GM19238 (cell line): ENCODE measurements around the gene YAP1.
"Not testable (repeated sequence)": the region's sequence is repeated elsewhere in the genome, so short reads cannot be mapped to it uniquely, and the experiment has no call there.

ENCODE experiments used
- DNase-seq: peaks from one replicate; pipeline ENCODE4 v3.0.0; 2011; ENCODE audit warnings: low spot score; ENCODE audit not compliant: insufficient read length

The YAP1 gene

GRCh38 chr11:102196816-102197215 is 86.6 kb downstream of the YAP1 start:
- DNase-seq, result no peak

GRCh38 chr11:102197670-102198139 is 87.5 kb downstream of the YAP1 start:
- DNase-seq, result no peak

GRCh38 chr11:102199673-102200072 is 89.4 kb downstream of the YAP1 start:
- no peak for DNase-seq

GRCh38 chr11:102200325-102200724 is 90.1 kb downstream of the YAP1 start:
- not testable (repeated sequence) for DNase-seq

- no peak for DNase-seq
These were observed 91.5 kb downstream of the YAP1 start for GRCh38 chr11:102201776-102202175.

GRCh38 chr11:102202972-102203371 is 92.7 kb downstream of the YAP1 start:
- no peak for DNase-seq

- DNase-seq, result no peak
These were observed 93.9 kb downstream of the YAP1 start for GRCh38 chr11:102204174-102204573.

GRCh38 chr11:102205805-102206204 is 95.6 kb downstream of the YAP1 start:
- no peak for DNase-seq

- no peak for DNase-seq
These were observed 98.6 kb downstream of the YAP1 start for GRCh38 chr11:102208835-102209234.

GRCh38 chr11:102214623-102215022 is 104.4 kb downstream of the YAP1 start:
- no peak for DNase-seq

GRCh38 chr11:102216433-102217075 is 106.3 kb downstream of the YAP1 start:
- no peak for DNase-seq

- DNase-seq, result no peak
These were observed 110.7 kb downstream of the YAP1 start for GRCh38 chr11:102220728-102221467.

- DNase-seq, result no peak
These were observed 113.6 kb downstream of the YAP1 start for GRCh38 chr11:102223859-102224258.

GRCh38 chr11:102225689-102226568 is 115.7 kb downstream of the YAP1 start:
- no peak for DNase-seq

GRCh38 chr11:102226702-102227490 is 116.6 kb downstream of the YAP1 start:
- no peak for DNase-seq

- no peak for DNase-seq
These were observed 119.4 kb downstream of the YAP1 start for GRCh38 chr11:102229510-102230123.

GRCh38 chr11:102230186-102230585 is 119.9 kb downstream of the YAP1 start:
- no peak for DNase-seq

GRCh38 chr11:102230911-102231310 is 120.7 kb downstream of the YAP1 start:
- DNase-seq, result no peak

GRCh38 chr11:102234779-102235439 is 124.7 kb downstream of the YAP1 start:
- DNase-seq, result no peak

- DNase-seq, result no peak
These were observed 127.0 kb downstream of the YAP1 start for GRCh38 chr11:102237096-102237735.
